Aorta (tissue), 5 donors: Measurements from ENCODE around the gene YWHAG. TPM values are rescaled to one million over a fixed set of nuclear protein-coding genes. Genes with fewer than 3 reads are reported as not detected.

Experiments
- ATAC-seq: fragments of 200-7000 bp; cut with Tn5 transposase; one replicate; pipeline ENCODE4 v1.9.1; 2022; ENCODE audit warnings: moderate library complexity; ENCODE audit not compliant: low FRiP score
- DNase-seq, 2 donors: peaks; one replicate each; pipeline ENCODE4 v3.0.0-alpha.2; 2020
- H3K27ac ChIP-seq, 2 donors: one replicate each; pipeline ENCODE4 v1.5.1; 2013; ENCODE audit warnings: low read length in 2 of 2, mild to moderate bottlenecking in 2 of 2, moderate library complexity in 2 of 2, control low read depth in 1 of 2, inconsistent platforms in 1 of 2, low read depth in 1 of 2
- H3K27me3 ChIP-seq, 2 donors: one replicate each; pipeline ENCODE4 v1.6.1; 2013; ENCODE audit warnings: control low read depth in 1 of 2, low read length in 1 of 2, mild to moderate bottlenecking in 1 of 2, moderate library complexity in 1 of 2; ENCODE audit not compliant: insufficient read depth in 2 of 2, control insufficient read depth in 1 of 2
- H3K36me3 ChIP-seq, 2 donors: one replicate each; pipeline ENCODE4 v1.6.1; 2013; ENCODE audit warnings: control low read depth in 1 of 2, low read length in 1 of 2, mild to moderate bottlenecking in 1 of 2; ENCODE audit not compliant: insufficient read depth in 2 of 2, control insufficient read depth in 1 of 2
- H3K4me1 ChIP-seq, 2 donors: one replicate each; pipeline ENCODE4 v1.6.1; 2013; ENCODE audit warnings: low read length in 2 of 2, control low read depth in 1 of 2, mild to moderate bottlenecking in 1 of 2, moderate library complexity in 1 of 2; ENCODE audit not compliant: insufficient read depth in 2 of 2, control insufficient read depth in 1 of 2
- H3K4me3 ChIP-seq, 2 donors: one replicate each; pipeline ENCODE4 v1.5.1; 2013; ENCODE audit warnings: low read length in 2 of 2, control low read depth in 1 of 2, mild to moderate bottlenecking in 1 of 2
- H3K9me3 ChIP-seq: one replicate; pipeline ENCODE4 v1.6.1; 2013; ENCODE audit warnings: mild to moderate bottlenecking, low read length; ENCODE audit not compliant: control insufficient read depth
- WGBS, 2 donors: extraction: QIAGEN DNeasy Blood & Tissue Kit; methylation state at CpG; one replicate each; pipeline ENCODE4 v1.1.7; 2013; 5-methylcytosine and 5-hydroxymethylcytosine counted together
- intact Hi-C, 2 donors: fragments of 100-400 bp; cut with DNase I; formaldehyde crosslinking; loops; one replicate each; pipeline versions ENCODE4 v1.14.2 to v1.15.0; 2022
- polyA plus RNA-seq, 2 donors: library from polyadenylated mRNA; stranded (reverse); fragments of 200-250 nt; gene quantifications; one replicate each; pipeline ENCODE4 v1.2.3, GENCODE V29; 2013
- total RNA-seq, 2 donors: library from RNA; stranded (reverse); fragmentation: NEBNext Ultra II Directional; extraction: Animal tissue kit (Norgen Biotek cat#: 25700); gene quantifications; one replicate each; pipeline ENCODE4 v1.2.1, GENCODE V29; 2021
- donor health status: healthy with polysubstance abuse.
- donor health status: Bipolar disorder and iron deficiency.
- donor health status: DM: no; HTN: no; CAD: no.
- donor health status: DM: no; HTN: no; CAD: no.
- donor health status: DM: yes; HTN: yes; CAD: no.

Gene YWHAG
- total and polyA plus RNA-seq, 4 donors: 40.0 to 121 (median 81.1) TPM

DNA sequence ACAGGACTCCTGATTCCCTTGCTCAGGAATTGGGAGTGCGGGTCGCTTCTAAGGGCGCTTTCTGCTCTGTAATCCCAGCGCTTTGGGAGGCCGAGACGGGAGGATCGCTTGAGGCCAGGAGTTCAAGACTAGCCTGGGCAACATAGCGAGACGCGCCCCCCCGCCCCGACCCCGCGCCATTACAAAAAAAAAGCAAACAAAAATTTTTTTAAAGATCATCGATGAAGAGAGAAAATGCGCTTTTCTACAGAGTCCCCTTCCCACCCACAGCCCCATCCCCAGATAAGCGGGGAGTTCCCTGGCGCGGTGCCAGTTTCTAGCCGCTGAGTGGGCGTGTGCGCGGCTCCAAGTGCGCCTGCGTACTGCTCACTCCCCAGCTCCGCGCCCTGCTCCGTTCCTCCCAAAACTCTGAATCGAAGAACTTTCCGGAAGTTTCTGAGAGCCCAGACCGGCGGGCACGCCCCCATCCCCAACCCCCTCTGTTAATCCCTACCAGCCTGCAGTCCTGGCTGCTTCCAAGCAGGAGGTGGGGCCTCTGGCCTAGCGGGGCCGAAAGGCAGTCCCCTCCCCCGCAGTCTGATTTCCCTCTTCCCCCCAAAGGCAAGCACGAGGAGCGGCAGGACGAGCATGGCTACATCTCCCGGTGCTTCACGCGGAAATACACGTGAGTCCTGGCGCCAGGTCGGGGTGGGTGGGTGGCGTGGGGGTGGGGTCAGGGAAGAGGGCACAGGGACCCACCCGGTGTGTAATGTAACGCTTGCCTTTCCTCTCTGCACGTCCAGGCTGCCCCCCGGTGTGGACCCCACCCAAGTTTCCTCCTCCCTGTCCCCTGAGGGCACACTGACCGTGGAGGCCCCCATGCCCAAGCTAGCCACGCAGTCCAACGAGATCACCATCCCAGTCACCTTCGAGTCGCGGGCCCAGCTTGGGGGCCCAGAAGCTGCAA lies 55.3 kb downstream of the YWHAG start:
- no peaks in the 10 kb centered on the region for H3K4me1 ChIP-seq
- peak overlapping the region; percentile 91 to 92 for H3K4me3 ChIP-seq
- intact Hi-C loops: no loop called here
- H3K27me3 ChIP-seq: no peaks in the 10 kb centered on the region
- ATAC-seq: peak; percentile 72
- H3K36me3 ChIP-seq: peaks cover 0 to 2% of the 10 kb centered on the region in 2 donors
- peak; percentile 94 to 96 for DNase-seq
- peak overlapping the region; percentile 85 to 91 for H3K27ac ChIP-seq
- 0 to 1% methylated on average over 48 to 56 of the region's 56 CpGs for WGBS, 2 donors
- H3K9me3 ChIP-seq: no peaks in the 10 kb centered on the region

DNA sequence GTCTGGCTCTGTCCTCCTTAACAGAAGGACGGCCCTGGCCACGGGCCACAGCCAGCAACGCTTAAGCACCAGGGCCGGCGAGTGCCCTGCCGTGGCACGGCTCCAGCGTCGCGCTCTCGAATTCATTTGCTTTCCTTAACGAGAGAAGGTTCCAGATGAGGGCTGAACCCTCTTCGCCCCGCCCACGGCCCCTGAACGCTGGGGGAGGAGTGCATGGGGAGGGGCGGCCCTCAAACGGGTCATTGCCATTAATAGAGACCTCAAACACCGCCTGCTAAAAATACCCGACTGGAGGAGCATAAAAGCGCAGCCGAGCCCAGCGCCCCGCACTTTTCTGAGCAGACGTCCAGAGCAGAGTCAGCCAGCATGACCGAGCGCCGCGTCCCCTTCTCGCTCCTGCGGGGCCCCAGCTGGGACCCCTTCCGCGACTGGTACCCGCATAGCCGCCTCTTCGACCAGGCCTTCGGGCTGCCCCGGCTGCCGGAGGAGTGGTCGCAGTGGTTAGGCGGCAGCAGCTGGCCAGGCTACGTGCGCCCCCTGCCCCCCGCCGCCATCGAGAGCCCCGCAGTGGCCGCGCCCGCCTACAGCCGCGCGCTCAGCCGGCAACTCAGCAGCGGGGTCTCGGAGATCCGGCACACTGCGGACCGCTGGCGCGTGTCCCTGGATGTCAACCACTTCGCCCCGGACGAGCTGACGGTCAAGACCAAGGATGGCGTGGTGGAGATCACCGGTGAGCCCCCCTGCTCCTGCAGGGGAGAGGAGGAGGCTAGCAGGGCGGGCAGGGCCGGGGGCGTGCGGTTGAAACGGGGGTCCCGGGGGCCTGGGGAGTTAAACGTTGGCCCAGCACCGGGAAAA lies 56.2 kb downstream of the YWHAG start, which contains the start of gene HSPB1:
HSPB1 (plus strand) TSS at position 327 of the 855 bp plus-strand sequence; CDS start at position 367, 40 bp downstream.
- no peaks in the 10 kb centered on the region for H3K4me1 ChIP-seq
- peak within 1 kb of the TSS; percentile 85 to 91 for H3K27ac ChIP-seq
- peak within 1 kb of the TSS; percentile 91 to 92 for H3K4me3 ChIP-seq
- peaks cover 0 to 2% of the 10 kb centered on the region in 2 donors for H3K36me3 ChIP-seq
- peak; percentile 90 for ATAC-seq
- intact Hi-C loops: loop anchor here in 1 of 2 donors (1.0 kb wide), 1 partner anchor 8 kb away; no protein-coding TSS in a partner anchor
- DNase-seq: peak; percentile 97 to 98
- H3K9me3 ChIP-seq: no peaks in the 10 kb centered on the region
- H3K27me3 ChIP-seq: no peaks in the 10 kb centered on the region
- 0% methylated on average over 71 to 75 of the region's 75 CpGs for WGBS, 2 donors

DNA sequence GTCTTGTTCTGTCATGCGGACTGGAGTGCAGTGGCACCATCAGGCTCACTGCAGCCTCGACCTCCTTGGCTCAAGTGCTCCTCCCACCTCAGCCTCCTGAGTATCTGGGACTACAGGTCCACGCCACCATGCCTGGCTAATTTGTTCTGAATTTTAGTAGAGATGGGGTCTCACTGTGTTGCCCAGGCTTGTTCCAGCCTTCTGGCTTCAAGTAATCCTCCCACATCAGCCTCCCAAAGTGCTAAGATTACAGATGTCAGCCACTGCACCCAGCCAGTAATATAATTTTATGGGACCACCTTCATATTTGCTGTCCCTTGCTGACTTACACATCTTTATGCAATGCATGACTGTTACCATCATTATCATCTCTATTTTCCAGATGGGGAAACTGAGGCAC lies 57.8 kb downstream of the YWHAG start:
- no peak for ATAC-seq
- peak overlapping the region in 1 of 2 donors; percentile 42 for H3K27ac ChIP-seq
- H3K36me3 ChIP-seq: peaks cover 0 to 2% of the 10 kb centered on the region in 2 donors
- no peak for DNase-seq
- no peak overlapping the region for H3K4me3 ChIP-seq
- intact Hi-C loops: no loop called here
- H3K27me3 ChIP-seq: no peaks in the 10 kb centered on the region
- H3K4me1 ChIP-seq: no peaks in the 10 kb centered on the region
- WGBS, 2 donors: 92 to 94% methylated on average over 3 of the region's 3 CpGs
- no peaks in the 10 kb centered on the region for H3K9me3 ChIP-seq

DNA sequence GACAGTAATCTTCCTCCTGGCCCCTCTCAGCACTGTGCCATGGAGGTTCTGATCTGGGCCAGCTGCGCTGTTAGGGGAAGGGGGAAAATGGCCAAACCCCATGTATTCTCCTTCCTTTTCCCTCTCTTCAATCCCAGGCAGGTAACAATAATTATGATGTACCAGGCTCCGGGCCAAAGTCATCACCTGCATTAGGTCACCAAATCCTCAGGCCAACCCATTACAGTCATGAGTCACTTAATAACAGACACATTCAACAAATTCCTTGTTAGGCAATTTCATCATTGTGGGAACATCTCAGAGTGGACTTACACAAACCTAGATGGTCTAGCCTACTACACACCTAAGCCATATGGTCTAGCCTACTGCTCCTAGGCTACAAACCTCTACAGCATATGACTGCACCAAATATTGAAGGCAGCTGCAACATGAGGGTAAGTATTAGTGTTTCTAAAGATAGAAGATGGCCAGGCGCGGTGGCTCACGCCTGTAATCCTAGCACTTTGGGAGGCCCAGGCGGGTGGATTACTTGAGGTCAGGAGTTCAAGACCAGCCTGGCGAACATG lies 58.5 kb downstream of the YWHAG start:
- intact Hi-C loops: no loop called here
- DNase-seq (no peak), ATAC-seq (no peak)
- Histone ChIP-seq H3K9me3 (no peaks in the 10 kb centered on the region), H3K4me3 (no peak overlapping the region), H3K27me3 (no peaks in the 10 kb centered on the region), H3K36me3 (peaks cover 0 to 2% of the 10 kb centered on the region in 2 donors), H3K27ac (peak overlapping the region in 1 of 2 donors; percentile 22), H3K4me1 (no peaks in the 10 kb centered on the region)
- 86 to 88% methylated on average over 7 of the region's 7 CpGs for WGBS, 2 donors

DNA sequence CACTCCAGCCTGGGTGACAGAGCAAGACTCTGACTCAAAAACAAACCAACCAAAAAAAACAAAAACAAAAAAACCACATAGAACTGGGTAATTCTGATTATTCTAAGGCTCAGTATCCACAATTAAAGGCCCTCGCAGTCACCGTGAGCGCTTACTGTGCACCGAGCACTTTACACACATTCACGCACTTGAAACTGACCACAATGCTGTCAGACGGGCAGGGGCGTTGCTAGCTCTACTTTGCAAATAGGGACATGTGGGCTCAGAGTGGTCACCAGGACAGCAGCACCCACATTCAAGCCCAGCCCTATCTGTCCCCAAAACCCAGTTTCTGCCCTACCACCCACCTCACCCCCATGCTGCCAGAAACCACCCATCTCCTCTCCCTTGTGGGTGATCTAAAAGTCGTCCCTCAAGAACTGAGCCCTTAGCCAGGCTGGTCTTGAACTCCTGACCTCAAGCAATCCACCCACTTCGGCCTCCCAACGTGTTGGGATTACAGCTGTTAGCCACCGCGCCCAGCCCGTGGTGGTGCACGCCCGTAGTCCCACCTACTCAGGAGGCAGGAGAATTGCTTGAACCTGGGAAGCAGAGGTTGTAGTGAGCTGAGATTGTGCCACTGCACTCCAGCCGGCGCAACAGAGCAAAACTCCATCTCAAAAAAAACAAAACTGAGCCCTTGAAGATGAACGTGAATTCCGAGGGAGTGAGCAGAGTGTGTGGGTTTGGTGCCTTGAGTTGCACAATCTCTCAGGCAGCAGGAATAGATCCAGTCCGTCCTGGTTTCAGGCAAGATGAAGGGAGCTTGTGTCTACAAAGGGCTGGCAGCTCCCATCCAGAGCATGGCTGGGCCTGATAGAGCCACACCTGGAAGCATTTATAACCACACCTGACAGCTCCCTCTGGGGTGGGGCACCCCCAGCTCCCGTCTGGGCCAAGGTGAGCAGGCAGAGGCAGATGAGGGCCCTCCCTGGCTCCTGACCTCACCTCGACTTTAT lies 61.7 kb downstream of the YWHAG start:
- Histone ChIP-seq H3K36me3 (no peaks in the 10 kb centered on the region), H3K4me1 (peaks cover 0 to 3% of the 10 kb centered on the region in 2 donors), H3K9me3 (no peaks in the 10 kb centered on the region), H3K27ac (peak overlapping the region; percentile 93 to 99), H3K4me3 (no peak overlapping the region), H3K27me3 (no peaks in the 10 kb centered on the region)
- 52 to 58% methylated on average over 22 of the region's 22 CpGs for WGBS, 2 donors
- DNase-seq (peak in 1 of 2 donors; percentile 52), ATAC-seq (peak; percentile 50)
- intact Hi-C loops: no loop called here

DNA sequence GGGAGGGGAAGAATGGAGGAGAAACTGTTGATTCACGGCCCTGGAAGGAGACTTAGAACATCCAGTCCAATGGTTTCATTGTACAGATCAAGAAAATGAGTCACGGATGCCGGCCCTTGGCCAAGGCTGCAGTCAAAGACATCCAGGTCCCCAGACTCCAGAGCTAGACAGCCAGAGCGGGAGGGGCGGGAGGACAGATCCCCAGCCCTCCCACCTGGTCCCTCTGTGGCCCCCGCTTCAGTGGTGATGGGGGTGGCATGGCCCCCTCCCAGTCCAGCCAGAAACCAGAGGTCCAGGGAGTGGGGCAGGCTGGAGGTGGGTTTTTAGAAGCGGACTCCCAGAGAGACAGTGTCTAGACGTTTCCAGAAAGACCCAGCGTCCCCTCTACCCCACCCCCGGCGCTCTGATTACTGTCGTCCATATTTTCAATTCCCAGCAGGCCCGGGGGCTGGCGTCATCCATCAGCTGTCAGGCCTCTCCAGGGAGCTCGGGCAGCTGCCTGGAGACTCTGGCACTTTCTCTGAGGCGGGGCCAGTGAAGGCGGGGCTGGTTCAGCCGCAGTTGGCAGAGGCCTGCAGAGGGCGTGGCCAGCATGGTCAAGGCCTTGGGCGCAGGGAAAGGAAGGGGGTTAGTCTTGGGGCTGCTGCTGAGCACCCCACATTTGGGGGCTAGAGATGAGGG lies 64.3 kb downstream of the YWHAG start:
- Histone ChIP-seq H3K36me3 (no peaks in the 10 kb centered on the region), H3K27me3 (no peaks in the 10 kb centered on the region), H3K9me3 (no peaks in the 10 kb centered on the region), H3K4me3 (no peak overlapping the region), H3K4me1 (peaks cover 0 to 3% of the 10 kb centered on the region in 2 donors), H3K27ac (peak overlapping the region; percentile 47 to 96)
- intact Hi-C loops: loop anchor here in 1 of 2 donors (1.0 kb wide), 2 partner anchors 8 to 24 kb away; partner anchors contain the start of gene HSPB1
- WGBS, 2 donors: 2 to 3% methylated on average over 18 to 20 of the region's 20 CpGs
- DNase-seq (peak; percentile 98 to 99), ATAC-seq (peak; percentile 89)

DNA sequence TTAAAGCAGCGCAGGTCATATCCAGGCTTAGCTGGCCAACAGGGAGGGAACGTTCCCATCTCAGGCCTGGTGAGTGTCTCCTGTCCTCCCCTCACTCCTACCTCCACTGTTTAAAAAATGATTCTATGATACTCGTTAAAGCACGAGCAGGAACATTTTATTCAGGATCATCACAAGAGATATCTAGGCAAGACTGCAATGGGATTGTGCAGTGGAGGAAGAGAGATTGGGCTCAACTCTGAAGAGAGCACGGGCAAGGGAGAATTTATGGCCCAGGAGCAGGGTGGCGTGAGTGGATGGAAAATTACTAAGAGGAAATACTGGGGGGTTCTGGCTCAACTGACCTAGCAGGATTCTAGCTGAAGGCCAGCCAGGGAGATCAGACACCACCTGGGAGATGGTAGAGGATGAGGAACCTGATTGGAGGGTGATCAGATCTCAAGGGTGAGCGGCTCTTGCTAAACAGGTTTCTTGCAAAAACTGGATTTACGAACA lies 65.3 kb downstream of the YWHAG start:
- peak overlapping the region; percentile 47 to 93 for H3K27ac ChIP-seq
- no peaks in the 10 kb centered on the region for H3K36me3 ChIP-seq
- 73 to 76% methylated on average over 8 of the region's 8 CpGs for WGBS, 2 donors
- intact Hi-C loops: no loop called here
- peaks cover 0 to 3% of the 10 kb centered on the region in 2 donors for H3K4me1 ChIP-seq
- ATAC-seq: no peak
- H3K27me3 ChIP-seq: no peaks in the 10 kb centered on the region
- H3K9me3 ChIP-seq: no peaks in the 10 kb centered on the region
- no peak overlapping the region for H3K4me3 ChIP-seq
- no peak for DNase-seq
